ENCODE data around the gene TLDC2.
"Not testable (repeated sequence)": the region's sequence is repeated elsewhere in the genome, so short reads cannot be mapped to it uniquely, and the experiment has no call there.

Gene TLDC2

GRCh38 chr20:36875702-36876472 is at the start of gene TLDC2:
TSS of gene TLDC2 (plus strand) at chr20:36876138. CDS start at chr20:36876175, 37 bp downstream.
- DNase-seq (ENCODE audit: low spot score) = no peak

GRCh38 chr20:36826554-36827244 is 49.2 kb upstream of the TLDC2 start:
- DNase-seq (ENCODE audit: low spot score) = no peak

GRCh38 chr20:36827541-36828279 is 48.2 kb upstream of the TLDC2 start:
- DNase-seq (ENCODE audit: low spot score) = no peak

- DNase-seq (ENCODE audit: low spot score) = peak; percentile 71
These were observed 44.9 kb upstream of the TLDC2 start for GRCh38 chr20:36830791-36831691.

GRCh38 chr20:36832791-36833190 is 43.1 kb upstream of the TLDC2 start:
- no peak for DNase-seq (ENCODE audit: low spot score)

GRCh38 chr20:36833275-36834020 is 42.5 kb upstream of the TLDC2 start:
- DNase-seq (ENCODE audit: low spot score) = no peak

- DNase-seq (ENCODE audit: low spot score) = no peak
These were observed 40.9 kb upstream of the TLDC2 start for GRCh38 chr20:36835025-36835424.

GRCh38 chr20:36835453-36836198 is 40.3 kb upstream of the TLDC2 start:
- peak; percentile 99 for DNase-seq (ENCODE audit: low spot score)

- no peak for DNase-seq (ENCODE audit: low spot score)
These were observed 39.2 kb upstream of the TLDC2 start for GRCh38 chr20:36836591-36837269.

GRCh38 chr20:36838376-36838775 is 37.6 kb upstream of the TLDC2 start:
- DNase-seq (ENCODE audit: low spot score) = not testable (repeated sequence)

- no peak for DNase-seq (ENCODE audit: low spot score)
These were observed 36.8 kb upstream of the TLDC2 start for GRCh38 chr20:36839150-36839549.

- not testable (repeated sequence) for DNase-seq (ENCODE audit: low spot score)
These were observed 34.9 kb upstream of the TLDC2 start for GRCh38 chr20:36841030-36841429.

- no peak for DNase-seq (ENCODE audit: low spot score)
These were observed 30.5 kb upstream of the TLDC2 start for GRCh38 chr20:36845288-36845971.

- peak; percentile 85 for DNase-seq (ENCODE audit: low spot score)
These were observed 28.8 kb upstream of the TLDC2 start for GRCh38 chr20:36847009-36847709.

GRCh38 chr20:36847710-36848040 is 28.3 kb upstream of the TLDC2 start:
- no peak for DNase-seq (ENCODE audit: low spot score)

- peak; percentile 86 for DNase-seq (ENCODE audit: low spot score)
These were observed 27.8 kb upstream of the TLDC2 start for GRCh38 chr20:36848078-36848660.

GRCh38 chr20:36848677-36849076 is 27.3 kb upstream of the TLDC2 start:
- DNase-seq (ENCODE audit: low spot score) = no peak
